PC-9 (cell line): ENCODE measurements around the gene SYT3.

Experiments
- EZH2 ChIP-seq: fragments of 200-600 bp; sonication (generic); IDR thresholded peaks from 2 replicates; pipeline ENCODE4 v1.8.0; 2017; ENCODE audit warnings: antibody characterized with exemption, low read depth
- TF ChIP-seq, protein P1 (sequence below): fragments of 200-600 bp; sonication (generic); conservative IDR thresholded peaks from 2 replicates; pipeline ENCODE4 v1.6.1; 2017; ENCODE audit warnings: mixed run types, antibody characterized with exemption, mild to moderate bottlenecking, moderate library complexity

DNA sequence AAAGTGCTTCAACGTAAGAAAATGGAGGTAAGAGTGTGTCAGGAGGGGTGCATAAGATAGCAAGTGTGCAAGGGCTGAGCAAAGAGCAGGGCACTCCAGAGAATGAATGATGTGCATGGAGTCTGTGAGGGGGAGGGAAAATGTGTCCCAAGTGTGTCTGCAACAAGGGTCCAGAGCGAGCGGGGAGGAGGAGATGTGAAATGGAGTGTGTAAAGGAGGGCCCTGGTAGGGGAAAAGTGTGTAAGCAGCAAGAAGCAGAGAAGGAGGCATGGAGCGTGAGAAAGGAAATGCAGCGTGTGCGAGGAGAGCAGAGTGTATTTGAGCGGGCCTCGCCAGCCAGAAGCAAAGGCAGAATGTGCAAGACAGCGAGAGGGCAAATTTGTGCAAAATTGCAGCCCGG lies 21.3 kb upstream of the SYT3 start:
- TF ChIP-seq, protein P1, sequence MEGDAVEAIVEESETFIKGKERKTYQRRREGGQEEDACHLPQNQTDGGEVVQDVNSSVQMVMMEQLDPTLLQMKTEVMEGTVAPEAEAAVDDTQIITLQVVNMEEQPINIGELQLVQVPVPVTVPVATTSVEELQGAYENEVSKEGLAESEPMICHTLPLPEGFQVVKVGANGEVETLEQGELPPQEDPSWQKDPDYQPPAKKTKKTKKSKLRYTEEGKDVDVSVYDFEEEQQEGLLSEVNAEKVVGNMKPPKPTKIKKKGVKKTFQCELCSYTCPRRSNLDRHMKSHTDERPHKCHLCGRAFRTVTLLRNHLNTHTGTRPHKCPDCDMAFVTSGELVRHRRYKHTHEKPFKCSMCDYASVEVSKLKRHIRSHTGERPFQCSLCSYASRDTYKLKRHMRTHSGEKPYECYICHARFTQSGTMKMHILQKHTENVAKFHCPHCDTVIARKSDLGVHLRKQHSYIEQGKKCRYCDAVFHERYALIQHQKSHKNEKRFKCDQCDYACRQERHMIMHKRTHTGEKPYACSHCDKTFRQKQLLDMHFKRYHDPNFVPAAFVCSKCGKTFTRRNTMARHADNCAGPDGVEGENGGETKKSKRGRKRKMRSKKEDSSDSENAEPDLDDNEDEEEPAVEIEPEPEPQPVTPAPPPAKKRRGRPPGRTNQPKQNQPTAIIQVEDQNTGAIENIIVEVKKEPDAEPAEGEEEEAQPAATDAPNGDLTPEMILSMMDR = no peak
- no peak for TF ChIP-seq EZH2
